Choroid plexus epithelial cell (primary cell): ENCODE measurements around the gene KRTAP19-4.

Experiments
- DNase-seq: peaks from one replicate; pipeline ENCODE4 v3.0.0-alpha.2; 2010; ENCODE audit warnings: low read depth
- H3K4me3 ChIP-seq: 2 replicates; pipeline ENCODE4 v1.5.1; 2011; ENCODE audit warnings: low read depth, mild to moderate bottlenecking, control low read depth, low read length, moderate library complexity
- CTCF ChIP-seq: conservative IDR thresholded peaks from 2 replicates; pipeline ENCODE4 v1.5.1; 2011; ENCODE audit warnings: low read depth, mild to moderate bottlenecking, control low read depth, inconsistent platforms, low read length, moderate library complexity

Gene KRTAP19-4

GRCh38 chr21:30463713-30464112 lies 33.3 kb downstream of the KRTAP19-4 start:
- TF ChIP-seq CTCF: peak; percentile 56
- DNase-seq: peak; percentile 14
- no peak overlapping the region for H3K4me3 ChIP-seq

- no peak for TF ChIP-seq CTCF
- no peak overlapping the region for H3K4me3 ChIP-seq
- no peak for DNase-seq
Measured at GRCh38 chr21:30448514-30448913, 48.5 kb downstream of the KRTAP19-4 start.

DNA sequence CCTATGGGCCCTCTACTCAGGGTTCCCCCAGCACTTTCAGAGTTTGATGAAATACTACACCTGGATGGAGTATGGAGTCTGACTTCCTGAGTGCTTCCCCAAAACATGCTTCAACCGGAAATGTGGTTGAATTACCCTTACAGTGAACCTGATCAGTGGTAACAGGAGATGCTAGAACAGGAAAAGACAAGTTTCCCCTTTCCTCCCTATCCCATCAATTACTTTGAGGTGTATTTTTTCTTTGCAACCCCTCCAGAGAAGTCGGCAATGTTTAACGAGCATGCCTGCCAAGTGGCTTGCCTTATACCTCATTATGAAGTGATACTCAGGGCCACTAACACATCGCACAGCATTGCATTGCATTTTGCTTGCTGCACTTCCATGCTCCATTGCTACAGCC lies 49.9 kb downstream of the KRTAP19-4 start:
- no peak for TF ChIP-seq CTCF
- no peak for DNase-seq
- no peak overlapping the region for H3K4me3 ChIP-seq
